H9 (cell line): Measurements from ENCODE around the gene SMURF1. TPM values are rescaled to one million over a fixed set of nuclear protein-coding genes. Genes with fewer than 3 reads are reported as not detected.

Experiments used
- DNase-seq: peaks from one replicate; pipeline ENCODE4 v3.0.0-alpha.2; 2017
- H2AFZ ChIP-seq: one replicate; pipeline ENCODE4 v1.6.1; 2013; ENCODE audit warnings: mild to moderate bottlenecking, low read length, control low read depth, moderate library complexity
- H2AK5ac ChIP-seq: 2 replicates; pipeline ENCODE4 v1.6.1; 2013; ENCODE audit warnings: low read length, control low read depth, mixed read lengths; ENCODE audit not compliant: insufficient read length
- H2BK120ac ChIP-seq: one replicate; pipeline ENCODE4 v1.6.1; 2013; ENCODE audit warnings: low read depth, mild to moderate bottlenecking, low read length, control low read depth, inconsistent platforms; ENCODE audit not compliant: poor library complexity, severe bottlenecking
- H2BK12ac ChIP-seq: 2 replicates; pipeline ENCODE4 v1.6.1; 2013; ENCODE audit warnings: low read length, control low read depth, mixed read lengths, low read depth; ENCODE audit not compliant: insufficient read length
- H2BK15ac ChIP-seq: 2 replicates; pipeline ENCODE4 v1.6.1; 2013; ENCODE audit warnings: low read depth, low read length, control low read depth
- H2BK20ac ChIP-seq: one replicate; pipeline ENCODE4 v1.6.1; 2013; ENCODE audit warnings: low read depth, mild to moderate bottlenecking, low read length, control low read depth, inconsistent platforms; ENCODE audit not compliant: poor library complexity, severe bottlenecking
- H2BK5ac ChIP-seq: 2 replicates; pipeline ENCODE4 v1.6.1; 2013; ENCODE audit warnings: low read length, control low read depth, mixed read lengths; ENCODE audit not compliant: insufficient read length
- H3K14ac ChIP-seq: 2 replicates; pipeline ENCODE4 v1.6.1; 2013; ENCODE audit warnings: low read length, control low read depth; ENCODE audit not compliant: insufficient read depth
- H3K18ac ChIP-seq: 2 replicates; pipeline ENCODE4 v1.6.1; 2013; ENCODE audit warnings: low read depth, mild to moderate bottlenecking, mixed read lengths, low read length, control low read depth; ENCODE audit not compliant: insufficient read length
- H3K23ac ChIP-seq: 2 replicates; pipeline ENCODE4 v1.6.1; 2013; ENCODE audit warnings: low read length, control low read depth, mixed read lengths, low read depth; ENCODE audit not compliant: insufficient read length
- H3K23me2 ChIP-seq: 2 replicates; pipeline ENCODE4 v1.6.1; 2013; ENCODE audit warnings: low read depth, mild to moderate bottlenecking, mixed read lengths, low read length, control low read depth; ENCODE audit not compliant: insufficient read length, poor library complexity, severe bottlenecking
- H3K27ac ChIP-seq: 2 replicates; pipeline ENCODE4 v1.5.1; 2013; ENCODE audit warnings: low read length, control low read depth, mixed read lengths, low read depth; ENCODE audit not compliant: insufficient read length
- H3K27me3 ChIP-seq: 2 replicates; pipeline ENCODE4 v1.6.1; 2013; ENCODE audit warnings: low read length, control low read depth, inconsistent platforms; ENCODE audit not compliant: insufficient read depth
- H3K4ac ChIP-seq: 2 replicates; pipeline ENCODE4 v1.6.1; 2013; ENCODE audit warnings: low read depth, mild to moderate bottlenecking, control low read depth, inconsistent platforms, low read length, moderate library complexity
- H3K4me1 ChIP-seq: 2 replicates; pipeline ENCODE4 v1.6.1; 2013; ENCODE audit warnings: low read length, control low read depth, inconsistent platforms; ENCODE audit not compliant: insufficient read depth
- H3K4me2 ChIP-seq: 2 replicates; pipeline ENCODE4 v1.6.1; 2013; ENCODE audit warnings: low read length, control low read depth, mixed read lengths; ENCODE audit not compliant: insufficient read length, insufficient read depth
- H3K56ac ChIP-seq: 2 replicates; pipeline ENCODE4 v1.6.1; 2013; ENCODE audit warnings: low read depth, mild to moderate bottlenecking, mixed read lengths, low read length, control low read depth; ENCODE audit not compliant: insufficient read length
- H3K79me1 ChIP-seq: 2 replicates; pipeline ENCODE4 v1.6.1; 2013; ENCODE audit warnings: low read depth, mild to moderate bottlenecking, moderate library complexity, low read length, control low read depth, inconsistent platforms; ENCODE audit not compliant: insufficient read depth, poor library complexity, severe bottlenecking
- H3K79me2 ChIP-seq: 2 replicates; pipeline ENCODE4 v1.6.1; 2013; ENCODE audit warnings: low read length, control low read depth, inconsistent platforms; ENCODE audit not compliant: insufficient read depth
- H3K9ac ChIP-seq: 2 replicates; pipeline ENCODE4 v1.6.1; 2013; ENCODE audit warnings: low read length, control low read depth, mixed read lengths; ENCODE audit not compliant: insufficient read length; ENCODE audit errors: extremely low read depth
- H3K9me3 ChIP-seq: one replicate; pipeline ENCODE4 v1.6.1; 2013; ENCODE audit warnings: low read depth, low read length, inconsistent platforms; ENCODE audit not compliant: control insufficient read depth
- H3T11ph ChIP-seq: one replicate; pipeline ENCODE4 v1.6.1; 2013; ENCODE audit warnings: mild to moderate bottlenecking, low read length, control low read depth, inconsistent platforms
- H4K20me1 ChIP-seq: one replicate; pipeline ENCODE4 v1.6.1; 2013; ENCODE audit not compliant: control insufficient read depth, insufficient read length, insufficient read depth
- H4K5ac ChIP-seq: 2 replicates; pipeline ENCODE4 v1.6.1; 2013; ENCODE audit warnings: low read depth, mild to moderate bottlenecking, mixed read lengths, low read length, control low read depth; ENCODE audit not compliant: insufficient read length
- H4K8ac ChIP-seq: replicated peaks from 2 replicates; pipeline ENCODE4 v1.6.1; 2013; ENCODE audit warnings: low read length, control low read depth, mixed read lengths, low read depth; ENCODE audit not compliant: insufficient read length
- H4K91ac ChIP-seq: 2 replicates; pipeline ENCODE4 v1.6.1; 2013; ENCODE audit warnings: low read depth, mild to moderate bottlenecking, moderate library complexity, mixed read lengths, low read length, control low read depth; ENCODE audit not compliant: insufficient read length
- H3K27ac Mint-ChIP-seq, 3 experiments: 2 replicates in 2 of 3; 3 replicates in 1 of 3; pipeline ENCODE4 v1.8.0; 2020 to 2021; ENCODE audit warnings: mixed read lengths in 3 of 3, mild to moderate bottlenecking in 1 of 3, moderate library complexity in 1 of 3
- H3K27me3 Mint-ChIP-seq: 2 replicates; pipeline ENCODE4 v1.8.0; 2021; ENCODE audit warnings: low read depth, mild to moderate bottlenecking, moderate library complexity, mixed read lengths
- H3K36me3 Mint-ChIP-seq, 3 experiments: 2 replicates in 2 of 3; 3 replicates in 1 of 3; pipeline ENCODE4 v1.8.0; 2020 to 2021; ENCODE audit warnings: low read depth in 3 of 3, mixed read lengths in 3 of 3; ENCODE audit not compliant: insufficient read depth in 1 of 3
- H3K4me1 Mint-ChIP-seq, 2 experiments: 2 replicates each; pipeline ENCODE4 v1.8.0; 2020; ENCODE audit warnings: mixed read lengths in 2 of 2
- H3K4me3 Mint-ChIP-seq, 2 experiments: 2 replicates in 1 of 2; 3 replicates in 1 of 2; pipeline ENCODE4 v1.8.0; 2020 to 2021; ENCODE audit warnings: mild to moderate bottlenecking in 2 of 2, mixed read lengths in 2 of 2, moderate library complexity in 1 of 2
- H3K9me3 Mint-ChIP-seq, 2 experiments: 2 replicates in 1 of 2; 3 replicates in 1 of 2; pipeline ENCODE4 v1.8.0; 2020; ENCODE audit warnings: mild to moderate bottlenecking in 2 of 2, mixed read lengths in 2 of 2, moderate library complexity in 1 of 2
- CTCF ChIP-seq: fragments of 200-600 bp; sonication (generic); conservative IDR thresholded peaks from 3 replicates; pipeline ENCODE4 v1.8.0; 2021; ENCODE audit warnings: antibody characterized with exemption, mild to moderate bottlenecking
- WGBS: extraction: QIAGEN DNeasy Blood & Tissue Kit; methylation state at CpG from one replicate; pipeline ENCODE4 v1.1.7; 2013; ENCODE audit warnings: missing lambda C conversion rate, low lambda C conversion rate, mixed read lengths; ENCODE audit not compliant: insufficient read length; ENCODE audit errors: extremely low coverage; 5-methylcytosine and 5-hydroxymethylcytosine counted together
- total RNA-seq: library from RNA; stranded (reverse); gene quantifications from 2 replicates; pipeline ENCODE4 v1.2.1, GENCODE V29; 2021

Gene SMURF1
- total RNA-seq, 1 experiment from 2014 or later = 29.4 TPM

GRCh38 chr7:99003419-99003818, 140.5 kb downstream of the SMURF1 start:
- H3K4me1 Mint-ChIP-seq = no peaks in the 10 kb centered on the region
- Histone ChIP-seq H4K5ac (no peak overlapping the region), H3K4me1 (no peaks in the 10 kb centered on the region), H2BK120ac (no peak overlapping the region), H3K9ac (no peak overlapping the region), H4K91ac (no peak overlapping the region), H2BK5ac (no peak overlapping the region), H3K27me3 (no peaks in the 10 kb centered on the region), H3K14ac (no peak overlapping the region), H3K18ac (no peak overlapping the region), H2BK20ac (no peak overlapping the region), H4K8ac (no peak overlapping the region), H2BK15ac (no peak overlapping the region), H3K4ac (no peak overlapping the region), H3K9me3 (no peaks in the 10 kb centered on the region), H3K79me1 (no peaks in the 10 kb centered on the region), H3K23ac (no peak overlapping the region), H3K23me2 (no peaks in the 10 kb centered on the region), H3K56ac (no peak overlapping the region), H2AFZ (no peak overlapping the region), H3K4me2 (no peak overlapping the region), H2AK5ac (no peak overlapping the region), H3T11ph (no peak overlapping the region), H4K20me1 (no peaks in the 10 kb centered on the region), H2BK12ac (no peak overlapping the region), H3K79me2 (no peaks in the 10 kb centered on the region), H3K27ac (no peak overlapping the region)
- no peaks in the 10 kb centered on the region for H3K27me3 Mint-ChIP-seq
- WGBS = no CpG with 5 or more reads among the region's 15 CpGs
- no peaks in the 10 kb centered on the region for H3K9me3 Mint-ChIP-seq
- TF ChIP-seq CTCF = no peak
- DNase-seq = no peak
- no peak overlapping the region for H3K27ac Mint-ChIP-seq
- peaks cover 21 to 85% (median 69%) of the 10 kb centered on the region in 3 experiments; a peak in 6 of 7 replicates for H3K36me3 Mint-ChIP-seq
- H3K4me3 Mint-ChIP-seq = no peak overlapping the region; a peak in 1 of 5 replicates
